OCI-LY3 (cell line): Measurements from ENCODE around the gene ILF3.

Experiments used
- H2AFZ ChIP-seq: fragments of 200-600, 300-600 bp; shearing (Covaris generic); 2 replicates; pipeline ENCODE4 v1.6.0; 2014; ENCODE audit warnings: antibody characterized with exemption, low read depth, low read length
- H3K27ac ChIP-seq: fragments of 200-600, 300-600 bp; sonication (generic); 2 replicates; pipeline ENCODE4 v1.5.1; 2014; ENCODE audit warnings: mild to moderate bottlenecking, low read length, moderate library complexity, mixed read lengths
- H3K27me3 ChIP-seq: fragments of 200-600, 300-600 bp; sonication (generic); 2 replicates; pipeline ENCODE4 v1.6.1; 2014; ENCODE audit warnings: low read depth, low read length, mixed read lengths
- H3K36me3 ChIP-seq: fragments of 200-600, 300-600 bp; sonication (generic); replicated peaks from 2 replicates; pipeline ENCODE3; 2014; ENCODE audit warnings: low read depth, low read length, mixed read lengths
- H3K4me1 ChIP-seq: fragments of 300-600, 200-600 bp; sonication (generic); 2 replicates; pipeline ENCODE4 v1.6.1; 2014; ENCODE audit warnings: low read length, mixed read lengths
- H3K4me2 ChIP-seq: fragments of 200-600, 300-600 bp; sonication (generic); 2 replicates; pipeline ENCODE4 v1.6.1; 2014; ENCODE audit warnings: low read length, mixed read lengths
- H3K4me3 ChIP-seq: fragments of 300-600, 200-600 bp; sonication (generic); 2 replicates; pipeline ENCODE4 v1.5.1; 2014; ENCODE audit warnings: antibody characterized with exemption, mild to moderate bottlenecking, low read length, moderate library complexity
- H3K79me2 ChIP-seq: fragments of 300-600, 200-600 bp; shearing (Covaris generic); 2 replicates; pipeline ENCODE4 v1.6.1; 2014; ENCODE audit warnings: mild to moderate bottlenecking, low read length, mixed read lengths
- H3K9ac ChIP-seq: fragments of 300-600, 200-600 bp; shearing (Covaris generic); 2 replicates; pipeline ENCODE4 v1.6.0; 2014; ENCODE audit warnings: mild to moderate bottlenecking, low read length, moderate library complexity
- H3K9me3 ChIP-seq: fragments of 200-600, 300-600 bp; shearing (Covaris generic); 2 replicates; pipeline ENCODE4 v1.6.1; 2014; ENCODE audit warnings: low read length, mixed read lengths; ENCODE audit not compliant: insufficient read depth
- H4K20me1 ChIP-seq: fragments of 200-600, 300-600 bp; sonication (generic); 2 replicates; pipeline ENCODE4 v1.6.1; 2016; ENCODE audit warnings: low read length, mixed read lengths; ENCODE audit not compliant: insufficient read depth
- EZH2phosphoT487 ChIP-seq: fragments of 200-600 bp; shearing (Covaris generic); IDR thresholded peaks from 2 replicates; pipeline ENCODE4 v1.6.1; 2018; ENCODE audit warnings: antibody characterized with exemption, mixed run types, low read depth
- TF ChIP-seq, protein P1 (sequence below): fragments of 200-600, 300-600 bp; sonication (generic); IDR thresholded peaks from 2 replicates; pipeline ENCODE4 v1.5.1; 2014; ENCODE audit warnings: antibody characterized with exemption, low read length, low read depth

Gene ILF3

DNA sequence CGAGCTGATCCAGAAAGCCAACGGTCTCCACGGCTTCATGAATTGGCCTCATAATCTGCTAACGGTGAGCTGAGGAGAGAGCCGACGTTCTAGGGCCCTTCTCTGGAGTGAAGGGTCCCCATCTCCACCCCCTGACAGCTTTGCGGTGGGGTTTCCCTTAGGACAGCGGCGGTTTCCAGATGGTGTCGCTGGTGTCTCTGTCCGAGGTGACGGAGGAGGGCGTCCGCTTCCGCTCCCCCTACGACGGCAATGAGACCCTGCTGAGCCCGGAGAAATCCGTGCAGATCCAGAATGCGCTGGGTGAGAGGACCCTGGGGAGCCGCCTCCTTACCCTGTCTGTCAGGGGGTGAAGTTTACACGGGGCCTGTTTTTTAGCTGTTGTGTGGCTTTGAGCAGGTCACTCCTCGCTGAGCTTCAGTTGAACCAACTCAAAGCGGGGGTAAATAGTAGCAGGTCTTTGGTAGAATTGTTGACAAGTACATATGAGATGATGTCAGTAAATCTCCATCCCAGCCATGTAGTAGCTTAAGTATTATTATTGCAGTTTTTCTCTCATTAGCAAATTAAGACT lies 47.9 kb downstream of the ILF3 start:
- Histone ChIP-seq H3K36me3 (peaks cover 3% of the 10 kb centered on the region), H3K9me3 (no peaks in the 10 kb centered on the region), H3K4me2 (peak overlapping the region; percentile 67), H3K4me3 (peak overlapping the region; percentile 80), H3K27ac (peak overlapping the region; percentile 39), H3K27me3 (no peaks in the 10 kb centered on the region), H3K9ac (peak overlapping the region; percentile 79), H3K4me1 (peaks cover 4% of the 10 kb centered on the region; the same call in 1 of the 2 replicates), H2AFZ (peak overlapping the region; percentile 81), H3K79me2 (peaks cover 12% of the 10 kb centered on the region), H4K20me1 (no peaks in the 10 kb centered on the region)
- TF ChIP-seq, protein P1, sequence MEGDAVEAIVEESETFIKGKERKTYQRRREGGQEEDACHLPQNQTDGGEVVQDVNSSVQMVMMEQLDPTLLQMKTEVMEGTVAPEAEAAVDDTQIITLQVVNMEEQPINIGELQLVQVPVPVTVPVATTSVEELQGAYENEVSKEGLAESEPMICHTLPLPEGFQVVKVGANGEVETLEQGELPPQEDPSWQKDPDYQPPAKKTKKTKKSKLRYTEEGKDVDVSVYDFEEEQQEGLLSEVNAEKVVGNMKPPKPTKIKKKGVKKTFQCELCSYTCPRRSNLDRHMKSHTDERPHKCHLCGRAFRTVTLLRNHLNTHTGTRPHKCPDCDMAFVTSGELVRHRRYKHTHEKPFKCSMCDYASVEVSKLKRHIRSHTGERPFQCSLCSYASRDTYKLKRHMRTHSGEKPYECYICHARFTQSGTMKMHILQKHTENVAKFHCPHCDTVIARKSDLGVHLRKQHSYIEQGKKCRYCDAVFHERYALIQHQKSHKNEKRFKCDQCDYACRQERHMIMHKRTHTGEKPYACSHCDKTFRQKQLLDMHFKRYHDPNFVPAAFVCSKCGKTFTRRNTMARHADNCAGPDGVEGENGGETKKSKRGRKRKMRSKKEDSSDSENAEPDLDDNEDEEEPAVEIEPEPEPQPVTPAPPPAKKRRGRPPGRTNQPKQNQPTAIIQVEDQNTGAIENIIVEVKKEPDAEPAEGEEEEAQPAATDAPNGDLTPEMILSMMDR, result peak; percentile 40
- TF ChIP-seq EZH2phosphoT487, result no peak

GRCh38 chr19:10706990-10707389 lies 52.8 kb downstream of the ILF3 start:
- Histone ChIP-seq H3K4me1 (peaks cover 6% of the 10 kb centered on the region; the same call in 1 of the 2 replicates), H3K9ac (no peak overlapping the region), H2AFZ (no peak overlapping the region), H3K27me3 (no peaks in the 10 kb centered on the region), H4K20me1 (no peaks in the 10 kb centered on the region), H3K4me3 (no peak overlapping the region), H3K9me3 (no peaks in the 10 kb centered on the region), H3K27ac (no peak overlapping the region), H3K79me2 (peaks cover 4% of the 10 kb centered on the region), H3K36me3 (peaks cover 13% of the 10 kb centered on the region), H3K4me2 (no peak overlapping the region)
- TF ChIP-seq, protein P1, result no peak
- no peak for TF ChIP-seq EZH2phosphoT487

DNA sequence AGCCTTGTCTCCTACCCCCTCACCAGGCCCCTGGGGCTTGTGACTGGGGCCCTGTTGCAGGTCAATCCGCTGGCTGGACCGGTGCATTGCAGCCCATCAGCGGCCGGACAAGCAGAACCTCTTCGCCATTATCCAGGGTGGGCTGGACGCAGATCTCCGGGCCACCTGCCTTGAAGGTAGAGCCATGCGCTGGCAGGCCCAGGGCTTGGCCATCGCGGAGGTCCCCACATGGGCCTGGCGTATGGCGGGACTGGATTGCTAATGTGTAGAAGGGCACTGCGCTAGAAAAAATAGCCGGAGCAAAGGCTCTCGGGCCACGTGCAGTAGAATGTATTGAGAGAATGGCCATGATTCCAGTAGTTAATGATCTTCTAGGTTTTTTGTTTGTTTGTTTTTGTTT lies 53.3 kb downstream of the ILF3 start:
- Histone ChIP-seq H3K4me1 (peaks cover 6% of the 10 kb centered on the region; the same call in 1 of the 2 replicates), H3K4me2 (no peak overlapping the region), H3K9ac (no peak overlapping the region), H3K79me2 (no peaks in the 10 kb centered on the region; the same call in 1 of the 2 replicates), H3K27me3 (no peaks in the 10 kb centered on the region), H3K9me3 (no peaks in the 10 kb centered on the region), H3K36me3 (peaks cover 14% of the 10 kb centered on the region), H4K20me1 (no peaks in the 10 kb centered on the region), H2AFZ (no peak overlapping the region), H3K27ac (no peak overlapping the region), H3K4me3 (no peak overlapping the region)
- TF ChIP-seq, protein P1, result no peak
- no peak for TF ChIP-seq EZH2phosphoT487

DNA sequence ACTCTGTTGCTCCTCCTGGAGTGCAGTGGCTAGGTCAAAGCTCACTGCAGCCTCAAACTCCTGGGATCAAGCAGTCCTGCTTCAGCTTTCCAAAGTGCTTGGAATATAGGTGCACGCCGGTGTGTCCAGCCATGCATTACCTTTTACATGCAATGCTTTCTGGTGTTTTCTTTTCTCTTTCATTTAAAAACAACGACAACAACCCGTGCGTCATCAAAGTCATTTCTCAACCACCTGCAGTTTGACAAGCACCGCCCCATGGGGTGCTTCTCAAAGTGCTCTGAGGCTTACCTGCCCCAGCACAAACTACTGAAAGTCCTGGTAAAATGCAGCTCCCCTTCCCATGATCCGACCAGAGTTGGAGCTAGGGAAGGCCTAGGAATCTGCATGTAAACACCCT lies 54.1 kb downstream of the ILF3 start:
- Histone ChIP-seq H3K4me3 (no peak overlapping the region), H3K36me3 (peaks cover 19% of the 10 kb centered on the region), H3K4me1 (peaks cover 6% of the 10 kb centered on the region; the same call in 1 of the 2 replicates), H4K20me1 (no peaks in the 10 kb centered on the region), H3K9me3 (no peaks in the 10 kb centered on the region), H3K27me3 (no peaks in the 10 kb centered on the region), H3K9ac (no peak overlapping the region), H2AFZ (no peak overlapping the region), H3K4me2 (no peak overlapping the region), H3K27ac (no peak overlapping the region), H3K79me2 (no peaks in the 10 kb centered on the region; the same call in 1 of the 2 replicates)
- TF ChIP-seq EZH2phosphoT487, result no peak
- TF ChIP-seq, protein P1, result no peak
